NK-92 (cell line): Measurements from ENCODE around the gene HSD17B12.
"Not testable (repeated sequence)": the region's sequence is repeated elsewhere in the genome, so short reads cannot be mapped to it uniquely, and the experiment has no call there.

Source experiments
- DNase-seq: peaks from one replicate; lab custom pipeline; 2025; ENCODE audit not compliant: unreplicated experiment; lab: John Stamatoyannopoulos, UW

The HSD17B12 gene

DNA sequence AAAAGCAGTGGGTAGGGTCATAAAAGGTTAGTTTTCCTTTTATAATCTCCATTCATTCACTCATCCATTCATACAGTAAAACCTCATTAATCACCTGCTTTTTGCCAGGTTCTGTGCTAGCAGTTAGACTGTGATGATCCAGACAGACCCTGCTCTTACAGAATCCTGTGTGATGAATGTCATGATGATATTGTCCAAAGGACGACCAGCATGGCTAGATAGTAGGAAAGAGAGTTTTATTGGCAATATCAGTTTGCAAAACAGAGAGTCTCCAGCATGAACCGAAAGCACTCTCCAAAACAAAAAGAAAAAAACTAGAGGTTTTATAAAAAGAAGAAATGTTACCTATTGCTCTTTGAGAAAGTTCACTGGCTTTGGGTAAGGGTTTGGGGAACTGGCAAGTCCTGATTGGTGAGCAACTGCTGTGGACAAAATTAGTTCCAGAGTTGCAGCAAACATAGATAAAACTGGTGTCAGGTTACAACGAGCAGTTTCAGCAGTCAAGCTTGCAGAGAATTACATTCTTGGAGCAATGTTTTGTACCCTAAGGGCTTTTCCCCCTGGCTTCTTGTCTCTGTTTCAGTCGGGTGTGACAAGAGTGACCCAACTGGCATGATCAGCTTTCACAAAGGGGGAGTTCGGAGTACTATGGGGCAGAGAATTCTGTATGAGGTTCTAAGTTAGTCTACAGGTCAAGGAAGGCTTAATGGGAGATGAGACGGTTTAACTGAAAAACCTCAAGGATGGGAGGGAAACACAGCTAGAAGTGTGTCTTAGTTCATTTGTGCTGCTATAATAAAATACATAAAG, 58.3 kb downstream of the HSD17B12 start:
- DNase-seq: no peak

DNA sequence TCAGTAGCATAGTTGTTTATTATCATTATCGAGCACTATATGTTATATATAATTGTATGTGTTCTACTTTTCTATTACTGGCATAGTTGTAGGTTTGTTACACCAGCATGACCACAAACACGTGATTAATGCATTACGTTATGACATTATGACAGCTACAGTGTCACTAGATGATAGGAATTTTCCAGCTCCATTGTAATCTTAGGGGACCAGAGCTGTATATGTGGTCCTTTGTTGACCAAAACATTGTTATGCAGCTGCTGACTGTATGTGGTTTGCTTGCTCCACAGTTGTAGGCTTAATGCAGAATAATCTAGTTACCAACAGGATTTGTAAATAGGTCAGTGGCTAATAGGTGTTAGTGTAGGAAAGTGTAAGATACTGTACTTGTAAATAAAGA, 66.1 kb downstream of the HSD17B12 start:
- no peak for DNase-seq

DNA sequence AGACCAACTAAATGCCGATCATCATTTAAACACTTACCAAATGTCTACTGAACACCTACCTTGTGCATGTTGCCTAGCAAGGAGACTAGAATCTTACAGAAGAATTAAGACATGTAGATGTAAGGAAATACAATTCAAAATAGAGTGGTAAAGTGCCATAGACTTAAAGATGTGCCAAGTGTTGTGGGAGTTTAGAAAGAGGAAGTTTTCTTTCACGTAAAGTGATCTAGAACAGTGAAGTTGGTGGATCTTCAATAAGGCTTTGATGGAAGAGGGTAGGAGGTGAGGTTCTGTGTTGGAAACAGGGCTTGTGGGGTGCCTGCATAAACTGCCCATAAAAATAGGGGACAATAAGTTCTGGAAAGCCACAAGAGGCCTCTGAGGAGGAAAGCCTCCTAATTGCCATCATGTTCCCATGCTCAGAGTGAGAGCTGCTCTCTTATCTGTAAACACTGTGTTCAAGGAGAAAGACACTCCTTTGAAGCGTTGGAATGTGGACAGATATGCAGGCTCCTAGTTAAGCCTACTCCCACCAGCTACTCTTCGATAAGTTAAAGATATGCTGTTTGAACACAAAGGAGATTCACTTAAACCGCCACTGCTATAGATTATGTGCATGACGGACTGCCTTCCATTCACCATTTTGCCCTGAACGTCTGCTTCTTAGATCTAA, 66.7 kb downstream of the HSD17B12 start:
- no peak for DNase-seq

DNA sequence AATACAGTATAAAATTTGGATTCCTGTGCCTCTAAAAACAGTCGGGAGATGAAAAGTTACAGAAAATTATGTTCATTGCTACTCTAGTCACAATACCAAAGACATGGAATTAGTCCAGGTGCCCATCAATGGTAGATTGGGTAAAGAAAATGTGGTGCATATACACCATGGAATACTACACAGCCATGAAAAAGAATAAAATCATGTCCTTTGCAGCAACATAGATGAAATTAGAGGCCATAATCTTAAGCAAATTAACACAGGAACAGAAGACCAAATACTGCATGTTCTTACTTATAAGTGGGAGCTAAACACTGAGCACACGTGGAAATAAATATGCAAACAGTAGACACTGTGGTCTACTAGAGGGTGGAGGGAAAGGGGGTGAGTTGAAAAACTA, 67.6 kb downstream of the HSD17B12 start:
- no peak for DNase-seq

DNA sequence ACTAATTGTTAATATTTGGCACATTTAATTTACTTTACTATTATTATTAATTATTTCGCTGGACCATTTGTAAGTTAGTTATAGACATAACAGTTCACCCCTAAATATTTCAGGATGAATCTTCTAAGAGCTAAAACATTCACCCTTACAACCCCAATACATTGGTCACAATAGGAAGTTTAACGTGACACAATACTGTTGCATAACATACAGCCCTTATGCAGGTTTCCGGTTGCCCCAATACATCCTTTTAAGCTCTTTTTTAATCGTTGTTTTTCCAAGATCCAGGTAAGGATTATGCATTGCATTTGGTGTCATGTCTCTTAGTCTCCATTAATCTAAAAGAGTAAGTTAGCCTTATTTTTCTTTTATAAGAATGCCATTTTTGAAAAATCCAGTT, 71.2 kb downstream of the HSD17B12 start:
- DNase-seq: no peak

DNA sequence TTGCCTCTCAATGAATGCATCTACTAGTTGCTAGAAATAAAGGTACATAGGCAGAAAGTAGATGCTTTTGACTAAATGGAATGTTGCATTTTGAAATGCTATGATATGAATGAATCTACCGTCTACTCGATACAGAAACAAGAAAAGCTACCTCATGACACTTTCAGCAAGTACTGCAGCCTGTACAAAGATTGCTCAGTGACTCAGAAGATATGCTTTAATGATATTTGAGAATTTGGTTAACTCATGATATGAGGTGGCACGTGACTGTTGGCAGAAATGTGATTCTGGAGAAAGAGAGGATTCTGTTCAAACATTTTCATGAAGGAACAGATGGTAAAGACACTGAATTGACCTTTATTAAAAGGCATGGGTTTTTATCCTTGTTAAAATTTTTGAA, 76.0 kb downstream of the HSD17B12 start:
- DNase-seq: no peak

DNA sequence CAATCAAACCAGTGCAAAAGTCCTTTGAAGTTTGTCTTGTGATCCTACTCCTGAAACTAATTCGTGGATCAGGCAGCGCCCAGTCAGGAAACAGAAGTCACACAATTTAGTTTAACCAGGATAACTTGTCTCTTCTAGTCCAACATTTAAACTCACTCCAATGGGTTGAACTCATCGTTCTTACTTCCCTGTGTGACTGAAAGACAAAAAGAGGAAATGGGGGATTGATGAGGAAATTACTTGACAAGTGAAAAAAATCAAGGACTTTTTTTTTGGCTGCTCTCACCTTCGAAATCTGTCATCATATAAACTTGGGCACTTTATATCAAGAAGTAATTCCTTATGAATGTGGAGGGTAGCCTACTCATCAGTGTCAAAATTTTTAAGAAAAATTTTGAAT, 78.4 kb downstream of the HSD17B12 start:
- no peak for DNase-seq

DNA sequence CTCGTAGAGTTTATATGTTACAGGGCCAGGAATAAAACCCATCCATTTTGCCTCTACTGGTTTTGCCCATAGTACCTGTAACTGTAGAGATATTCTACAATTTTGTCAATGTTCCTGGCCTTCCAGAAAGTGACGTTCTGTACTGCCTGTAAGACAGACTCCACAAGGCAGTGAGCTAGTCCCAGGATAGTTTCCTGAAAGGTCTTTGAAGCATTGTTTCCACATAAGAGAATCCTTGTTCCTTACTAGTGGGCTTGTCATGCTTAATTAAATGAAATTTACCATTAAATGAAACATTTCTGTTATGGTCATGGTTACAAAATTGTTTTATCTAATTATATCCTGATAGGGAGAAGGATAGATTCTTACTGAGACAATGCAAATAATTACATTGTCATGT, 80.4 kb downstream of the HSD17B12 start:
- no peak for DNase-seq

DNA sequence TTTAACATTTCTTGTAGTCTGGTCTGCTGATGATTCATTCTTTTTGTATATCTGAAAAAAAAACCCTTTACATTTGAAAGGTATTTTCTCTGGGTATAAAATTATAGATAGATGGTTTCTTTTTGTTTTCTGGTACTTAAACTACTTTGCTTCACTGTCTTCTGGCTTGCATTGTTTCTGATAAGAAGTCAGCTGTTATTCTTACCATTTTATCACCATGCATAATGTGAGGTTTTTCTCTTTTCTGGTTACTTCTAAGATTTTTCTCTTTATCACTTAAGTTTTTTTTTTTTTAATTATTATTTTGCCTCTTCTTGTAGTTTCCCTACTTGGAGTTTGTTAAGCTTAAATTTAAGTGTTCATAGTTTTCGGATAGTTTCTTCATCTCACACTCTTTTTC, 84.7 kb downstream of the HSD17B12 start:
- DNase-seq: no peak

DNA sequence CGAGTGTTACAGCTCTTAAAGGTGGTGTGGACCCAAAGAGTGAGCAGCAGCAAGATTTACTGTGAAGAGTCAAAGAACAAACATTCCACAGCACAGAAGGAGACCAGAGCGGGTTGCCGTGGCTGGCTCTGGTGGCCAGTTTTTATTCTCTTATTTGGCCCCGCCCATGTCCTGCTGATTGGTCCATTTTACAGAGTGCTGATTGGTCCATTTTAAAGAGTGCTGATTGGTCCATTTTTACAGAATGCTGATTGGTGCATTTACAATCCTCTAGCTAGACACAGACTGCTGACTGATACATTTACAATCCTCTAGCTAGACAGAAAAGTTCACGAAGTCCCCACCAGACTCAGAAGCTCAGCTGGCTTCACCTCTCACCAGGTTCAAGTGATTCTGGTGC, 88.1 kb downstream of the HSD17B12 start:
- not testable (repeated sequence) for DNase-seq

DNA sequence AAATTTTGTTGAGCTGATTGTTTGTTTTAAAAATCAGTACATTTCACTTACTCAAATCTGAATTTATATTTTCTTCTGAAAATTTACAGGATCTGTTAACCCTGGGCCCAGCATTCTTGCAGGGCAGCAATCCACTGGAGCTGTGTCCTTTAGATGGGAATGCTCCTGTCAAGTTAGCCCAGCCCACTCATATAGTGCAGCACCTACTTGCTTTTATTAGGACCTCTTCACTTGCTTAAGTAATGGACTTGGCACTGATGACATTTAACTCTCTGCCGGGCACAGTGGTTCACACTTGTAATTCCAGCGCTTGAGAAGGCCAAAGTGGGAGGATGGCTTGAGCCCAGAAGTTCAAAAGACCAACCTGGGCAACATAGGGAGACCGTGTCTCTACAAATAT, 89.6 kb downstream of the HSD17B12 start:
- no peak for DNase-seq

DNA sequence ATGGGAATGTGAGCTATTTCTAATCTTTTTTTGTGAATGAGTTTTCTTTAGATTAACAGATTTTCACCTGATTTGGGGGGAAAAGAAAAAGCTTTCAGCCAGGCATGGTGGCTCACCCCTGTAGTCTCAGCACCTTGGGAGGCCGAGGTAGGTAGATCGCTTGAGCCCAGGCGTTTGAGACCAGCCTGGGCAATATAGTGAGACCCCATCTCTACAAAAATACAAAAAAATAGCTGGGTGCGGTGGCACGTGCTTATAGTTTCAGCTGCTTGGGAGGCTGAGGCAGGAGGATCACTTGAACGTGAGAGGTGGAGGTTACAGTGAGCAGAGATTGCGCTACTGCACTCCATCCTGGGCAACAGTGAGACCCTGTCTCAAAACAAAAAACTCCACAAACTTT, 92.2 kb downstream of the HSD17B12 start:
- DNase-seq: no peak

DNA sequence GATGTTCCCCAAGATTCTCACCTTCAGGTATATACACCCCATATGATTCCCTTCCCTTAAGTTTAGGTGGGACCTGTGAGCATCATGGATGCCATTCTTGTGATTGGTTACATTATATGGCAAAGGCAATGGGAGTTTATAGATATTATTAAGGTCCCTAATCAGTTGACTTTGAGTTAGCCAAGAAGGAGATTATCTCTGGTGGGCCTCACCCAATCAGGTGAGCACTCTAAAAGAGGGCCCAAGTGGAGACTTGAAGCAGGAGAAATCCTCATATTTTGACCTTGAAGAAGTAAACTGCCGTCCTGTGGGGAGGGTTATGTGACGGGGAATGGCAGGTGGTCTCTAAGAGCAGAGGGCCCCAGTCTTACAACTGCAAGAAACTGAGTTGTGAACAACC, 94.2 kb downstream of the HSD17B12 start:
- DNase-seq: no peak

DNA sequence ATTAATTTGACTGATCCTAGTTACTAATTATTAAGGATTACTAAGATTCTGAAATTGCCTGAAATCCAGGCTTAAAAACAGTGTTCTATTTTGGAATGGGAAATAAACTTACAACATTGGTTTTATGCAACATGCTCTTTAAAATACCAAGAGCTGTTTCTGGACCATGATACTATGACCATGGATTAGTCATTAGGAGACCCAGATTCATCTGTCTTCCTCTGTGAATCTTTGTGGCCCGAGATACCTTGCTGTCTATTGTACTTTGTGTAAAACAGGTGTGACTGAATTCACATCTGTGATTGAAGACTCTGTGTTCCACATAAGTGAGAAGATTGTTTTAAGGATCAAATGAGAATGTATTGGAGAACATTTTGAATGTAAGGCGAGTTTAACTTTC, 98.8 kb downstream of the HSD17B12 start:
- no peak for DNase-seq

DNA sequence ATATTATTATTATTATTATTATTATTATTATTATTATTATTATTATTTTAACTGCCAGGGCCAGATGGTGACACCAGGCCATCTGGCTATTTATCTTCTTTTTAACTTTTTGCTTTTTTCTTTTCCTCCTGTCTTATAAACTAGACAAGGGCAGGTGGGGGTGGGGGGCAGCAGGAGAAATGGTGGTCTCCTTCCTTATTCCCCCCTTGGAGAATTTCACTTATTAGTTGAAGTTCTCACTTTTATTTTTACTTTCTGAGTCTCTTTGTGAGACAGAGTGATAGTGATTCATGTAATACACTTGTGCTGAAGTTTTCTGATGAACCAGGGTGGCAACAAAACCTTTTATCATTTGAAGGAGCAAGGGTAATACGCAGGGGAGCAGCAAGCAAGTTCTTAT, 103.8 kb downstream of the HSD17B12 start:
- DNase-seq: no peak

DNA sequence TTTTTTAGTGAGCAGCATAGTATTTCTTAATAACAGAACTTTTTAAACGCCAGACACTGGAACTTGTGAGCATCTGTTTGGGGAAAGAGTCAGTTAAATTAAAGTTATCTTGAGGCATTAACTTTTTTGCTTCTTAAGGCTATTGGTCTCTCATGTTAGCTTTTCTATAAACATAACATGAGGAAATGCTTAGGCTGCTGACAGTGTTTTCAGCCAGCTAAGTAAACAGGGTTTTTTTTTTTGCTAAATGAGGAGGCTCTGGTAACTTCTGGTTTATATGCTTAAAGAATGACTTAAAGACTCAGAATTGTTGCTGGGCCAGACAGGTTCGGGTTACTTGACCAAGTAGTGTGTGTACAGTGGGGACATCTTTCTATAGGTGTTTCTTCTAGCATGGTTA, 104.3 kb downstream of the HSD17B12 start:
- DNase-seq: no peak

DNA sequence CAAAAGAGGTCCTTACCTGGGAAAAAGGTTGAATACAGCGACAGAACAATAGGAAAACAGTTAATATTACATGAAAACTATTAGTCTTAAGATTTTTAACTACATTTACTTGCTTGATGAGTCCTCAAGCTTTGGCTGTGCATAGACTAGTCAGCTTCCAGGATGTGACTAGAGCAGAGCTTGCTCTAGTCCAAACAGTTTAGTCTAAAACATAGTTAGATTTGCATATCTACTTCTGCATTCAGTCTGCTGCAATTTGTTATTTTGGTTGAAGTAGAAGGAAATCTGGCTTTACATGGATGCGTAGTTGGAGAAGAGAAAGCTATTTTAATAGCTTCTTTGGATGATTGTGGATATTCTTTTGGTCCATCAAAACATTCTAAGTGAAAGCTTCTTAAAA, 104.8 kb downstream of the HSD17B12 start:
- no peak for DNase-seq

DNA sequence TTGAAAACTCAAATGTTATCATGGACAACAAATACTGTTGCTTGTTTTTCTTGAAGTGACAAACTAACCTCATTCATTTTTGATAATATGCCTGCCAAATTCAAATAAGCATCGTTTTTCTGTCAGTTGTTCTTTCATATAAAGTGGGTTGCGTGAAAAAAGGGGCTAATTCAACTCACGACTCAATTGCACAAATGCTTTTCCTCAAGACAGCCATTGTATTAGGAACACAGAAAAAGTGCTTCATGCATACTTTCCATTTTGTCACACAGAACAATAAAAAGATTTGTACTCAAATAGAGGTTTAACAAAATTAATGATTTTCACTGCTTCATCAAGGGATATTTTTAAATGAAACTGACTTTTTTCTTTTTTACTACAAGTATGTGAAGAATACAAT, 105.5 kb downstream of the HSD17B12 start:
- DNase-seq: no peak

DNA sequence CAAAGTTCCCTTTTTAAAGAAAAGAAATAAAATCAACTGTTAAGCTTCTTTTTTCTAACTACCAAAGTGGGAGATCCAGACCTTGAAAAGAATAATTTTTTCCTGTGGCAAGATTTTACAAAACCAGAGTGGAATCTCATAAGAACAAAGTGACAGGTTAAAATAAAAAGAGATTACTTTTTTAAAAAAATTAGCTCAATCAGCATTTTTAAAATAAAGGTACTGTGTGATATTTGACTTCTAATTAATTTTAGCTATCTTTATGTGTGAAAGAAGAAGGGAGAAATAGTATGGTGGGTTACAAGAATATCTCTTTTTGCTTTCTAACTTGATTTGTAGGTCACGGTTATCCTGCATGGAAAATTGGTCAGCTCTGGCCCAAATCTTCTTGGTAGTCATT, 107.3 kb downstream of the HSD17B12 start:
- no peak for DNase-seq

DNA sequence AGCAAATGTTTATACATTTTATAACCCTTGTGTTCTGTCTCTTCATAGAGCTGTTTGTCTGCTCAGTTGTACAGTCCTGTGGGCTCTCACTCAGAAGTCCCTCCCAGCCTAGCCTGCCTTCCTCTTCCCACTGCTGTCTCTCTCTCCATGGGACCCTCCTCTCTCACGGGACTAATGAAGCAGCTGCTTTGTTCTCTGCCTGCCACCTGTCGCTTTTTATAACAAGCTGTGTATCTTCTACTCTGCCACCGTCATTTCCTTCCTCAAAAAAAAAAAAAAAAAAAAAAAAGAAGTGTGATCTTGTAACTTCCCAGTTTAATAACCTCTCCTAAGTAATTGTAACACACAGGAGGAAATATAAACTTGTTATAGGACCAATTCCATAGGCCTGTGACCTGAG, 107.9 kb downstream of the HSD17B12 start:
- DNase-seq: no peak

DNA sequence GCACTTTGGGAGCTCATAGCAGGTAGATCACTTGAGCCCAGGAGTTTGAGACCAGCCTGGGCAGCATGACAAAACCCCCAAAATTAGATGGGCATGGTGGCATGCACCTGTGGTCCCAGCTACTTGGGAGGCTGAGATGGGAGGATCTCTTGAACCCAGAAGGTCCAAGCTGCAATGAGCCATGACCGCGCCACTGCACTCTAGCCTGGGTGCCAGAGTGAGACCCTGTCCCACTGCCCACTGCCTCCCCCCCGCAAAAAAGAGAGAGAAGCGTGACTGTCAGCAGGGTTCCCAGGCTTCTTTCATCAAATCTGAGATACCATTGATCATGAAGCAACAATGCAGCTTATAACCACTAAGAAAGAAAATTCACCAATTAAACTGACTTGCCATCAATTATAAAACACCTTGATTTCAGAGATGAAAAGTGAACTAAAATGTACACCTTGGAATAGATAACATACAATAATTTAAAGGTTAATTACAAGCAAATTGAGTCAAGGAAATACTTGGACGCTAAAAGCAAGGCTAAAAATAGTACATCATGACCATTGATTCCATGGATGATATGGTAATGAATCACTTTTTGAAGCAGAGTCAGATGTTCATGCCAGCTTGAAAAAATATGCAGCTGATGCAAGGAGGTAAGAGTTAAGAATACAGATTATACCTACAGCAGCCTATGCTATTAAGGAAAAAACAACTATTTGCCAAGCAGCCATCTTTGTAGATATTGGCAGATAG, 109.3 kb downstream of the HSD17B12 start:
- DNase-seq: no peak

DNA sequence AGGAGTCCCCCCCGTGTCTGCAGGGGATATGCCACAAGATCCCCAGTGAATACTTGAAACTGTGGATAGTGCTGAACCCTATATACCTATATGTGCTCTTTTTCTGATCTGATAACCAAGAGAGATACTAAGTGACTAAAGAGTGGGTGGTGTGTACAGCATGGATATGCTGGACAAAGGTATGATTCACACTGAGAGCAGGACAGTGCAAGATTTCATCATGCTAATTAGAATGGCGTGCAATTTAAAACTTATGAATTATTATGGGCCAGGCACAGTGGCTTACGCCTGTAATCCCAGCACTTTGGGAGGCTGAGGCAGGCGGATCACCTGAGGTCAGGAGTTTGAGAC, 109.9 kb downstream of the HSD17B12 start:
- no peak for DNase-seq
